Measurements from ENCODE around the gene PPT2. TPM values are rescaled to one million over a fixed set of nuclear protein-coding genes. Genes with fewer than 3 reads are reported as not detected.

PPT2 gene
- total RNA-seq, 4 donors from 2014 or later: 19.0 to 35.1 (median 28.9) TPM

GRCh38 chr6:32212076-32212760, 58.3 kb downstream of the PPT2 start:
- H3K27me3 ChIP-seq: no peaks in the 10 kb centered on the region
- DNase-seq: no peak
- no peaks in the 10 kb centered on the region for H3K9me3 ChIP-seq
- H3K4me3 ChIP-seq: no peak overlapping the region
- H3K4me1 ChIP-seq: no peaks in the 10 kb centered on the region
- H3K27ac ChIP-seq: no peak overlapping the region
- intact Hi-C loops (cut with DNase I; ENCODE audit: low total_unique reads): no loop called here
- TF ChIP-seq CTCF (IDR thresholded peaks at IDR 0.05): no peak
- no peak for TF ChIP-seq POLR2A (IDR thresholded peaks at IDR 0.05)
- H3K36me3 ChIP-seq: no peaks in the 10 kb centered on the region

Small RNAs within 50 kb of the gene (microRNA-seq; reads per million reads assigned to microRNA genes)
- gene MIR6721 (ENCODE audit: borderline microRNAs expressed, borderline replicate concordance) (not detected), gene MIR6833 (ENCODE audit: borderline microRNAs expressed, borderline replicate concordance) (not detected)

Small RNAs within 50 kb of the gene (small RNA-seq; reads per million reads assigned to genes)
- gene AL662884.1: not detected
- not detected for gene MIR6833

Other genes with a start within 250 kb of the PPT2 start
- 10 to 100 TPM in 1 of 4 donors, 1 to 10 TPM in 3; 4.1 to 24.8 (median 4.6) TPM for gene C2, start 226.4 kb upstream of the PPT2 start, total RNA-seq
- gene CFB, start 208.0 kb upstream of the PPT2 start, total RNA-seq: 10 to 100 TPM in 2 of 4 donors, 1 to 10 TPM in 1, not detected in 1; 6.2 to 32.6 (median 31.5) TPM
- gene NELFE, start 195.2 kb upstream of the PPT2 start, total RNA-seq: 10 to 100 TPM; 30.3 to 73.0 (median 51.4) TPM
- gene SKIC2, start 195.0 kb upstream of the PPT2 start, total RNA-seq: 10 to 100 TPM; 11.5 to 58.8 (median 35.6) TPM
- 10 to 100 TPM in 3 of 4 donors, 1 to 10 TPM in 1; 10.0 to 36.6 (median 14.7) TPM for gene DXO, start 182.0 kb upstream of the PPT2 start, total RNA-seq
- gene C4A, start 172.1 kb upstream of the PPT2 start, total RNA-seq: 100 to 1,000 TPM in 1 of 4 donors, 10 to 100 TPM in 2, 1 to 10 TPM in 1; 3.8 to 100 (median 32.3) TPM
- gene C4B, start 139.3 kb upstream of the PPT2 start, total RNA-seq: 10 to 100 TPM; 12.4 to 97.5 (median 46.3) TPM
- 1 to 10 TPM in 1 of 4 donors, not detected in 3; 4.1 TPM for gene CYP21A2, start 115.7 kb upstream of the PPT2 start, total RNA-seq
- 100 to 1,000 TPM in 3 of 4 donors, 10 to 100 TPM in 1; 90.6 to 217 (median 181) TPM for gene TNXB, start 44.8 kb upstream of the PPT2 start, total RNA-seq
- 100 to 1,000 TPM in 1 of 4 donors, 10 to 100 TPM in 3; 16.4 to 121 (median 33.6) TPM for gene ATF6B, start 25.9 kb upstream of the PPT2 start, total RNA-seq
- gene FKBPL, start 23.9 kb upstream of the PPT2 start, total RNA-seq: 10 to 100 TPM in 1 of 4 donors, 1 to 10 TPM in 3; 1.3 to 10.3 (median 5.1) TPM
- 1 to 10 TPM in 2 of 4 donors, not detected in 2; 8.0 to 9.4 TPM for gene PRRT1, start 2.2 kb upstream of the PPT2 start, total RNA-seq
- 10 to 100 TPM in 3 of 4 donors, 1 to 10 TPM in 1; 9.2 to 54.8 (median 20.2) TPM for gene EGFL8, start 10.5 kb downstream of the PPT2 start, total RNA-seq
- gene AGPAT1, start 21.9 kb downstream of the PPT2 start, total RNA-seq: 10 to 100 TPM; 14.2 to 71.2 (median 37.7) TPM
- gene RNF5, start 24.3 kb downstream of the PPT2 start, total RNA-seq: 10 to 100 TPM; 45.6 to 84.7 (median 56.3) TPM
- 10 to 100 TPM in 1 of 4 donors, 1 to 10 TPM in 1, under 1 TPM in 1, not detected in 1; 0.59 to 12.4 (median 2.5) TPM for gene AGER, start 30.1 kb downstream of the PPT2 start, total RNA-seq
- 100 to 1,000 TPM in 1 of 4 donors, 10 to 100 TPM in 3; 35.1 to 150 (median 57.7) TPM for gene PBX2, start 36.1 kb downstream of the PPT2 start, total RNA-seq
- gene GPSM3, start 38.5 kb downstream of the PPT2 start, total RNA-seq: 1 to 10 TPM in 3 of 4 donors, not detected in 1; 2.3 to 9.7 (median 3.5) TPM
- gene NOTCH4, start 69.9 kb downstream of the PPT2 start, total RNA-seq: 10 to 100 TPM; 10.9 to 75.2 (median 28.6) TPM
- not detected for gene TSBP1, start 217.8 kb downstream of the PPT2 start, total RNA-seq

All from uterus (tissue), 4 donors.